ENCODE data around the gene KIAA0753.
A peak's percentile ranks its signal among the peaks of the same experiment; 100 is the strongest.

The KIAA0753 gene

DNA sequence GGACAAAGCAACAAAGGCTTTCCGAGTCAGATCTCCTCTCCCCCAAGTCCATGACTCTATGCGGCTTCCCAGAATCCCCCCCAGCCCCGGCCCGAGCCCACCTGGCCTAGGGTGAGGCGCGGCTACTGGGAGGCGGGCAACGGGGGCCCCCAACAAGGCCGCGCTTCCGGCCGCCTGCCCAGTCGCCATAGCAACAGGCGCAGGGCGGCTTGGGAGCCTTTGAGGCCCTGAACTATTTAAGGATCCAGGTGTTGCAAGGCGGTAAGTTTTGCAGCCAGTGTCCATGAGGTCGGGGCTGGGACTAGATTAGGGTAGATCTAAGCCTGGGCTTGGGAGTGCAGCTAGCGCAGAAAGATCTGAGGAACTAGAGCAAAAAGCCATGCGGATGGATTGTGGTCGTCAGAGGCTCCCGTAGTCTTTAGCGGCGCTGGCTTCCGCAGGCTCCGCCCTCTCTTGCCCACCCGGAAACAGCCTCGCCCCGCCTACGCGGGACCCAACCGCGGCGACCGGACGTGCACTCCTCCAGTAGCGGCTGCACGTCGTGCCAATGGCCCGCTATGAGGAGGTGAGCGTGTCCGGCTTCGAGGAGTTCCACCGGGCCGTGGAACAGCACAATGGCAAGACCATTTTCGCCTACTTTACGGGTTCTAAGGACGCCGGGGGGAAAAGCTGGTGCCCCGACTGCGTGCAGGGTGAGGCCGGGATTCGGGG is at the start of gene KIAA0753, which contains the start of gene TXNDC17:
KIAA0753 (minus strand) TSS at position 176 of the 711 bp plus-strand sequence. CDS start 5,608 bp downstream, outside the sequence.
TXNDC17 (plus strand) TSS at position 525 of the 711 bp plus-strand sequence; CDS start at position 548, 23 bp downstream.
- peak in 55 of 56 donors; percentile 44 to 98 (median 85) for DNase-seq

DNA sequence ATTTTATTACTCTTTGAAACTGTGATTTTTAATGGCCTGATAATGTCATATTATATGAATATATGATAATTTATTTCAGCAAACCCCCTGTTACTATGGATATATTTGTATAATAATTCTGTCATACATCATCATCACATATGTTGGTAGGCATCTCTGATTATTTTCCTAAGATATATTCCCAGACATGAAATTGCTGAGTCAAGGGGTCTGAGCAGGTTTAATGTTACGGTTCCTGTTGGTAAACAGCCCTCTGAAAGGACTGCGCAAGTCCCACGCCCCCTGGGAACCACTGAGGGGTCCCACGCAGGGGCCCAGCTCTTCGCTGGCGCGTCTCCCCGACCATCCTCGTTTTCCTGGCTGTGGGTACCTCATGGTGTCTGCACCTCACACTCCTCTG is 48.4 kb upstream of the KIAA0753 start:
- no peak for DNase-seq

DNA sequence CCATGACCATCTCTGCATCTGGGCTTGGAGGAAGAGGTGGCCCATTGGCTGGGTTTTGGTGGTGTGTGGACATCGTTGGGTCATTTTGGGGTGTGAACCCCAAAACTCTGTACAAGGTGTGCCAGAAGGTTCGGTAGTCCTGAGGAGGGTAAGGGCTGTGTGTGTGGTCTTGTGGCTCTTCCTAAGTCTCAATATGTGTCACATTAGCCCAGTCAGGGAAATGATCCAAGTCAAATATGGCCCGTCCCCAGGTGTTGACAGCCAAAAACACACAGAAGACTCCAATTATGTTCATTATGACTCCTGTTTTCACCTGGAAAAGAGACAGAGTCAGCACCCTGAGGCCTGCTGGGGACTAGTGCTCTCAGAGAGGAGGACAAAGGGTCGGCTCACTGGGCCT is 45.5 kb upstream of the KIAA0753 start:
- no peak for DNase-seq

DNA sequence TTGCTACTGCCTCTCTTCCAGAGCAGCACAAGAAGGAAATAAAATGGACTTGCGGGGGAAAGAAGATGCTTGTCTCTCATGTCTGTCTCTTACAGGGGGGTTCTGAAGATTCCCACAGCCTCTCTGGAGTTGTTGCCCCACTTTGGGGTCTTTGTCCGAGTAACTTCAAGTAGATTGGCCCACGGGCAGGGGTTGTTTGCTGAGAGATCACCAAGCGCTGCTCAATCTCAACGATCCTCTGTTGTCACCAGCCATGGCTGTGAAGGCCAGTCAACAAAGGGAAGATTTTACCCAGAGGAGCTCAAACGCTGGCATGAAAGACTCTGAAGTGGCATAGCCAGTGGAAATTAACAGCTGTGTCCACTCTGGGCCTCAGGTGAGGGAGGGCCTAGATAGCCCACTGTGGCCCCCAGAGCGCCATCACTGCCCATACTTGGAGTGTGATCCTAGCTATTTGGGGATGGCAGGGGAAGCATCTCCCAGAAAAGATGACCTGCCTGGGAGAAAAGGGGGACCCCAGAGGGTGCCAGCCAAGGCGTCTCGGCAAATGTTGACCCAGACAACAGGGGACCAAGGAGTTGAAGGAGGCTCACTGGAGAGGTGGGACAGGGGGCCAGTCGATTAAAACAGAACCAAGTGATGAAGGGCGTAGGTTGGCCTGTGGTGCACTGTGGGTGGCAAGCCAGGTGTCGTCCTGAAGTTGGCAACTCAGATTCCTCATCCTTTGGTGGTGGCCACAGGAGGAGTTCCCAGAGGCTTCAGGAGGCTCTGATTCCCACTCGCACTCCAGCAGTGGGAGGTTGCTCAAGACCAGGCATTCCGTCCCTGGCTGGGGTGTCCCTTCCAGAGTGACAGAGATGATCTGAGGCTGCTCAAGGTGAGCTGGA is 44.6 kb upstream of the KIAA0753 start:
- no peak for DNase-seq

DNA sequence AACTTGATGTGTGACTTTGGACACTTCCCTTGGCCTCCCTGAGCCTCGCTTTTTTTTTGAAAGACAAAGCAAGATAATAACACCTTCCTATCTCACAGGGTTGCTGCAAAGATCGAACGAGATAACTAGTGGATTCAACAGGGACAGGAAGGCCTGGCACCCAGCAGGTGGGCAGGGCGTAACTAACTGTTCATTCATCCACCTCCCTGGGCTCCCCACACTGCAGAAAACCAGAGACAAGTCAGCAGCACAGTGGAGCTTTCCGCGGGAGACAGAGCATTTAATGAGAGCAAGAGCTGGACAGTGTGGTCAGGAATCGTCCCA is 43.9 kb upstream of the KIAA0753 start:
- no peak for DNase-seq

DNA sequence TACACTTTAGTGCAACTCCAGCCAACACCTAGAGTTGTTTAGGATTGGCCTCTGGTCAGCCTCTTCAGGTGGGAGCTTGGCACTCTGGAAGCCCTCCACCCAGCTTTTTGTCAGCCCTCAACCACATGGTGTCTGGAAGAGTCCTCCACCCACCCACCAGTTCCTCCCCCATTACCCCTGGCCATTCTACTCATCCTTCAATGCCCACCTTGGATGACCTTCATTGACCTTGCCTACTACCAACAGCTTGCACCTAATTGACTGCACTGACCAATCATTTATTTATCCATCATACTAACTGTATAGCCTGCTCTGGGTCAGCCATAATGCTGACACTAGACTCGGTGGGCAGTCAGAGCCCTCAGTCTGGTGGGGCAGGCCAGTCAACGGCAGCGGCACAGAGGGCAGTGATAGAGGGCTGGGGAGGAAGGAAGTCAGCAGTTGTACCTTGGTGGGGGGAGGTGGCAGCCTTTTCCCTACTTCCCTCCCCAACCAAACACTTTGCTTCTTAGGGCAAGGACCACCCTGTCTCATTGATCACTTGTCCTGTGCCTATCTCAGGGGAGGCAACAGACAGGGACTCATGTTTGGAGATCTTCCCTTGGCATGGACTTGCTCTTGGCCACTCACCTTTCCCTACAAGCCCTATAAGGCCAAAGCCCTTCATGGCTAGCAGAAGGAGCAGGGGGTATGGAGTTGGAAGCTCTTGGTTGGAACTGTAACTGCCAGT is 43.4 kb upstream of the KIAA0753 start:
- DNase-seq = no peak

DNA sequence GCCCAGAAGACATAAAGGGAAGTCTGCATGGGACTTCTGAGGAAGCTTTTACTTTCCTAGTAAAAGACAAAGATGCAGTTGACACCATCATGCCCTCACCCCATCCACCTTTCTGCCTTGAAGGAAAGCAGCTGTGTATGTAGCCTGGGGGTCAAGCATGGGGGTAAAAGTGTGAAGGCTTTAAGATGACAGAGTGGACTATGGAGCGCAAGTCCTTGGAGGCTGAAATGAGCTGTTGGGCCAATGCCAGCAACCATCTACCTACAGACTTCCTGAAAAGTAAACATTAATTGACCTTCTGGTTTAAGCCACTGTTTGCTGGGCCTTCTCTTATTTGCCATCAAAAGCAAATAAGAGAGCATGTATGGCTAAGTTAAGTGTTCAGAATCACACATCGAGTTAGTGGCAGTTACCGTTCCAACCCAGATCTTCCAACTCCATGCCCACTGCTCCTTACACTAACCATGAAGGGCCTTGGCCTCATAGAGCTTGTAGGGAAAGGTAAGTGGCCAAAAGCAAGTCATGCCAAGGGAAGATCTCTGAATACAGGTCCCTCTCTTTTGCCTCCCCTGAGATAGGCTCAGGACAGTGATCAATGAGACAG is 42.7 kb upstream of the KIAA0753 start:
- DNase-seq = no peak

DNA sequence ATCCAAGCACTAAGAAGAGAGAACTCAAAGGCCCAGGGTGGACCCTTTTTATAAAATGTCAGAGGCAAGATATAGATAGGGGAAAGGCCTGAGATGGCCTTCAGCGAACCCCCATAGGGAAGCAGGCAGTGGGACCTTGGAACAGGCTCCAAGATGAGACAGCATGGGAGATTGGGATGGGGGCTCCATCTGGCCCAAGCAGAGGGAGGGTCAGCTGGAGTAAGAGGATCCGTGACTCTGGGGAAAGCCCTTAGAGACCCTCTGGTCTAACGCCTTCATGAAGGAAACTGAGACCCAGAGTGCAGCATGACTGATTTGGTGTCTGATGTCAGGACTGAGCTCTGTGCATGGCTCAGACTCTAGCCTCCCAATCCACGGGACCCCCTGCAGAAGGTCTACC is 41.8 kb upstream of the KIAA0753 start:
- no peak for DNase-seq

DNA sequence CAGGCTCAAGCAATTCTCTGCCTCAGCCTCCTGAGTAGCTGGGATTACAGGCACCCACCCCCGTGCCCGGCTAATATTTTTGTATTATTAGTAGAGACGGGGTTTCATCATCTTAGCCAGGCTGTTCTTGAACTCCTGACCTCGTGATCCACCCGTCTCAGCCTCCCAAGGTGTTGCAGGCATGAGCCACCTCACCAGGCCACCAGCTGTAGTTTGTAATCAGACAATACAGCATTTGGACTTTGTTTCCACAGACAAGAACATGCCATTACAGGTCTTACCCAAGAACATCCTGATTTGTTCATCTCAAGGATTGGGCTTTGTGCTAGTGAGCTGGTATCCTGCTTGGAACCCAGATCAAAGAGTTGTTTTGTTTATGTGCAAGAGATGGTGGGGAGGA is 41.2 kb upstream of the KIAA0753 start:
- DNase-seq = no peak

DNA sequence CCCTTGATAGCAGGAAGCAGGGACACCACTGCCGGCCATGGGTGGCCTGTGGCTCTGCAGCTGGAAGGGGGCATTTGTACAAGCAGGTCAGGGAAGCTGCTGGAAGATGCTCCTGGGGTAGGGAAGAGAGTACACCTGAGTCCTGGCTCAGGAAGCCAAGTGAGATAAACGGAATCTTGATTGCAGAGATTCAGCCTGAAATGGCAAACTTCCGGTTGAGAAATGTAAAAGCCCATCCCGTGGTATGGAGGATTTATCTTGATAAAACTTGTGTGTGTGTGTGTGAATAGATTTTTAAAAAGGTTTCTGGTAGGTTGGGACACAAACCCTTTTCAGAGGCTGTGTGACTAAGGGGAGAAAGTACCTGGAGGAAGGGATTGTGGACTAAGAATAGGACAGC is 40.7 kb upstream of the KIAA0753 start:
- no peak for DNase-seq

DNA sequence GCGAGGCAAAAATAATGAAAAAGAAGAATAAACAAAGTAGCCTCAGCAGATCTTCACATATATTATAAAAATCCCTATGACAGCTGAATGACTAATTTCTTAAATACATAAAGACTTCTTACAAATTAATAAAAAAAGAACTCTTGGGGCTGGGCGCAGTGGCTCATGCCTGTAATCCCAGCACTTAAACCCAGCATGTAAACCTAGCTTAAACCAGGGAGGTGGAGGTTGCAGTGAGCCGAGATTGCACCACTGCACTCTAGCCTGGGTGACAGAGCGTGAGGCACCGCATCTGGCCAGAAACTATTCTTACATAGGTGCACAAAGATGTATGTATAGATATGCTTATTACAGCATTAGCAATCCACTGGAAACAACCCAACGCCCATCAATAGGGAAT is 38.7 kb upstream of the KIAA0753 start:
- no peak for DNase-seq

DNA sequence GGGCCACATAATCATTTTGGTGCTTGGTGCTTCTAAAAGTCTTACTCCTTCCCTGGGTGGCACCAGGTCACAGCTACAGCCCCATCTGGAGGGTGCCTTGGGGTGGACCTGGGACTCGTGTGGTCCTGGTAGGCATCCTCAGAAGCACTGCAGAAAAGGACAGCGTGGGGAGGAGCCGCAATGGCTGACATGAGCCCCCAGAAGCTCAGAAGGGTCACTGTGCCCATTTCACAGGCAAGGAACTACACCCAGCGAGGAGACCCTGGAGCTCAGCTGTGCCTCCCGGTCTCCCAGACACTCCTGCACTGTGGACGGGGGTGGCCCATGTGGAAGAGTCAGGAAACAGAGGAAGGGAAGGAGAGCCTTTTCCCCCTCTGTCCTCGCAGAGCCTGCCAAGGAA is 37.4 kb upstream of the KIAA0753 start:
- no peak for DNase-seq

DNA sequence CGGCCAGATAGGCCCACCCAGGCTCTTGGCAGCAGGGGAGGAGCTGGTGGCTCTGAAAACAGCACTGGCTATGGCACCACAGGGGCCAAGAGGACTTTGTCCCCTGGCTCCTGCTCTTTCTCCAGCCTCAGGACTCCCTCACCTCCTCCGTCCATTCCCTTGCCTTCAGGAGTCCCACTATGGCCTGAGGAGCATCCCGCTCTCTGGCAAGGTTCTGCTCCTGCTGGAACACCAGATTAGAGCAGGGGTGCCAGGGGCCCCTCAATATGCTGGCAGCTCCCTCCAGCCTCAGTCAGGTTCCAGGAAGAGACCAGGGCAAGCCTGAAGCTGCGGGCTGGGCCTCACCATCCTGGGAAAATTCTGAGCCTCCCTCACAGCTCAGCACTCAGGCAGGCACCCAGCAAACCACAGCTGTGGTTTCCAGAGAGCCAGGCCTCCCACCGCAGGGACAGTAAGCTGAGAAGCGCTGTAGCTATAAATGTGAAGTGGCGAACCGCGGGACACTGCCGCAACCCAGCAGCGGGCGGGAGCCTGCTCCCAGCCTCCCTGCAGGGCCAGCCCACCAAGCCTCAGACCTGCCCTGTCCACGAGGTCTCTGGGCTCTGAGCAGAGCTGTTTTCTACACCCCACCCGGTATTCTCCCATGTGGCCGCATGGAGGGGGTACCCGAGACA is 36.8 kb upstream of the KIAA0753 start:
- DNase-seq = no peak

DNA sequence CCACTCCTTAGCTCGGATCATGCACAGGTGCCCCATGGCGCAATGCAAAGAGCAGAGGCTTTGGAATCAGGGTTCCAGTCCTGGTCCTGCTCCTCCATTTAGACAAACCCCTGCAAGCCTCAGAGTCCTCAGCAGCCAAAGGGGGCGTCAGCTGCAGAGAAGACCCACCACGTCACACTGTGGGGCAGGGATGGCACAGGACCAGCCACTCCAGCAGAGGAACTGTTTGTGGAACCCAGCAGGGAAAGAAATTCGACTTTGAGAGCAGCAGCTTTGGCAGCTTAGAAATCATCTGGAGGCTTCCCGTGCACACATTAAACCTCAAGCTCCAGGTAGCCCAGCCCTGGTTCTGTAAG is 36.3 kb upstream of the KIAA0753 start:
- DNase-seq = no peak

DNA sequence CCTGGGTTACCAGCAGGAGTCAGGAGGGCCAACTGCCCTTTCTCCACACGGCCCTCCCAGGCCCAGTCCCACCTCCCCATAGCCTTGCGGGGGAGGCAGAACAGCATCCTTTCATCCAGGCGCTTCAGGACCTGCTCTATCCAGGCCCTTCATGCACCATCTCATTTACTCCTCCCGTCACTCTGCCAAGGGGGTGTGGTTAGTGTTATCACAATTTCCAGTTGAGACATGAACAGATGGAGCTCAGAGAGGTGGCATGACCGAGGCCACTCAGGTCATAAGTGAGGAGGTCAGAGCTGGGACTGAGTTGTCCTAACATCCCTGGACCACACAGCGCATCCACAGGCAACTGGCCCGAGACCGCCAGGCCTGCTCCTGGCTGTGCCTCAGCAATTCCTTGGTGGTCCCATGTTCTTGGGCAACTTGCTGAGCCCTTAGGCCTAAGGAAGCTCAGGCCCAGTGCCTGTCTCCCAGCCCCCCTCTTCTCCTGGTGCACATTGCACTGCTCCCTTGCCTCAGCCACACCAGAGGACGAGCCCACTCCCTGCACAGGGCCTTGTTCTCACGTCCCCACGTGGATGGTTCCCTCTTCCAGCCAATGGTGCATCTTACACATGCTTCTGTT is 34.8 kb upstream of the KIAA0753 start:
- DNase-seq = no peak

DNA sequence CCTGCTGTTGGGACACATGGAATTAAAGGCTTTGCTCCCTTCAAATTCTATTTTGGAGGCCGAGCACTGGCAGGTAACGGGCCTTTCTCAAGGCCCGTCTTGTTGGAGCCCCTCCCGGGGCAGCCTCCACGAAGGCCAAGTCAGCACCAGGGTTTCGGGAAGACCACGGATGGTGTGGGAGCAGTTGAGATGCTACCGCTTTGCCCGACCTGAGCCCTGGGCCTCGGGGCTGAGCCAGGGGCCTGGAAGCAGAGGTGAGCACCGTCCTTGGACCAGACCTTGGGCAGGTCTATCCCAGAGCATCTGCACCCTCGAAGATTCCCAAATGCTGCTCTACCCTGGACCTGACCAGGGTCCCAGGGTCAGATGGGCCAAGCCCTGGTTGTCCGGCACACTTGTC is 34.1 kb upstream of the KIAA0753 start:
- no peak for DNase-seq

DNA sequence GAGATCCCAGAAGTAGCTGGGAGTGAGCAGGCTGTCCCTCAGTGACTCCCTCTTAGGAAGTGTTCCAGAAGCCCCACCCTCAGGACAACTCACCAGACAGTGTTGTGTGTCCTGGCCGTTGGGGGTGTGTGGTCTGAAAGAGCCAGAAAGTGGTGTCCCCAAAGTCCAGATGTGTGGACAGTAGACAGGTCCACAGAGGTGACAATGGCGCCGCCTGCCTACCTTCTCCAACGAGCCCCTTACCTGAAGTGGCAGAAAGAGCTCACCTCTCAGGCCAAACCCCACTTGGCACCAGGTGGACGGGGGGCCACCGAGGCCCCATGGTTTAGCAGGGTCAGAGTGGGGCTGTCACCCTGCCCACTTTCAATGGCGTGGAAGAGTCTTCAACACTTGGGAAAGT is 30.9 kb upstream of the KIAA0753 start:
- no peak for DNase-seq

DNA sequence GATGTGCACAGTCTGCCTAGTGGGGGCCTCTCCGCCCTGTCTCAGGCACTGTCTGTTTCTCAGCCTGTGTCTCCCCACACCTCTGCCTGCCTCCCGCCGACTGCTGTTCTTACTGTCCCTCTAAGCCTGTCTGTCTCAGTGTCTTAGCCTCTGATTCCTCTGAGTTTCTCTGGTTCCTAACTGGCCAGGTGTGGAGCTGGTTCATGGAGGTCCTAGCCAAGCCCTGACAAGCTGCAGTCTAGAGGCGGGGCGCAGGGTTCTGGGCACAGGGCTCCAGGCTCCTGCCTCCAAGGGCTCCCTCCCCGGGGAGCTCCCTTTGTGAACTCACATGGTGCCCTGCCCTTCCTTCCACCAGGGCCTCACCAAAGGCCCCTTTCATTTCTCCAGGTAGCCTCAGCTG is 30.5 kb upstream of the KIAA0753 start:
- DNase-seq = no peak

DNA sequence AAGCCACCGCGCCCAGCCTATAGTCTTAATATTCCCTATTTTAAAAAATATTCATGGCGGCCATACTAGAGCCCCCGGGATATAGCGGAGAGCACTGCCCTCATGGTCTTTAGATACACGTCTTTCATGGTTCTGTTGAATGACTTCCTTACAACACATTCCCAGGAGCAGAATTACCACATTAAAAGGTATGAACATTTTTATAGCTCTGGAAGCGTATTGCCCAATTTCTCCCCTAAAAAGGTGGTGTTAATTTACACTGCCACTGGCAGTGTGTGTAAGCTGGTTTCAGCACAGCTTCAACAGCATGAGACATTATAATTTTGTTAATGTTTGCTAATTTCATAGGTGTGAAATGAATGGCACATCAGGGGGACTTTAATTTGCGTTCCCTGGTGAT is 30.1 kb upstream of the KIAA0753 start:
- DNase-seq = no peak

DNA sequence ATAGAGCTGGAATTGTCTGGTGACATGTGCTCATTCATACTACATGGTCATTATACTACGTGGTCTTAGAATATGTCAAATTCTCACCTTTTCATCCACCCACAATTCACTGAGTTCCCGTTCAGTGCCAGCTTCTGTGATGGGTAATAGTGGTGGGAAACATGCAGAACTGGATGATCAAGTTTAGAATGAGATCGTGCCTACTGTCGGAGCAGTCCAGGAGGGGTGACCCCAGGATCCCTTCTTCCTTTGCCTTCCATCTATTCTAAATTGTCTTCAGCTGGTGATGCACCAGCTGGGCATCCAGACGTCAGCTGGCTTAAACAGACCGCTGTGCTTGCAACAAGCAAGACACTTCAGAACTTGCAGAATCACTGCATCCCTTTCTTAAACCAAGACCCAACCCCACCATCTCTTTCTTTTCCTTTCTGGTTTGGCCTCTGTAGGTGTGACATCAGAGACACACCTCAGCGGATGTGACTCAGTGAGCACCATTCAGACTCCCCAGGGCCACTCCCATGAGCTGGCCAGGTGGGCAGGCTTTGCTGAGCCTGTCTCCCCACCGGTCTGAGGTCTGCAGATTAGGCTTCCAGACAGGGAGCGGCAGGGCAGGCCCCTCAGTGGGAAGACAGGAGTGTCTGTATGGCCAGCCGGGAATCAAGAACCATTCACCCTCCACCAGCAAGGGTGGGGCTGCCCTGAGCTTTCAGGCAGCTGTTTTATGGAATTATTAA is 29.1 kb upstream of the KIAA0753 start:
- DNase-seq = no peak

Data from nucleus accumbens (tissue), 56 donors.